LNCaP clone FGC (cell line): ENCODE measurements around the gene CCN6.
"Not testable (repeated sequence)": the region's sequence is repeated elsewhere in the genome, so short reads cannot be mapped to it uniquely, and the experiment has no call there.

Experiments
- DNase-seq: peaks from one replicate; pipeline ENCODE4 v3.0.0-alpha.2; 2011; ENCODE audit warnings: low read depth
- H3K4me3 ChIP-seq: 2 replicates; pipeline ENCODE4 v1.5.1; 2011; ENCODE audit warnings: mild to moderate bottlenecking, low read depth, low read length, control low read depth
- CTCF ChIP-seq: IDR thresholded peaks from 2 replicates; pipeline ENCODE4 v1.5.1; 2012; ENCODE audit warnings: mild to moderate bottlenecking; ENCODE audit not compliant: control insufficient read depth, insufficient read depth; ENCODE audit errors: extremely low read depth

Gene CCN6

GRCh38 chr6:112087136-112087911, 33.4 kb downstream of the CCN6 start, which contains the start of the genes FAM229B and TUBE1:
Gene FAM229B, plus strand, starts transcription at chr6:112087591. Its CDS starts 11,693 bp downstream, at chr6:112099284.
Gene TUBE1, minus strand, starts transcription at chr6:112087482. Its CDS starts 48 bp downstream, at chr6:112087434.
- peak; percentile 92 for DNase-seq
- peak within 1 kb of the TSS; percentile 84 for H3K4me3 ChIP-seq
- TF ChIP-seq CTCF, result no peak

GRCh38 chr6:112087916-112088315, 34.0 kb downstream of the CCN6 start:
- peak overlapping the region; percentile 84 for H3K4me3 ChIP-seq
- DNase-seq, result no peak
- TF ChIP-seq CTCF, result no peak

- H3K4me3 ChIP-seq, result no peak overlapping the region
- TF ChIP-seq CTCF, result no peak
- DNase-seq, result no peak
These were observed 43.0 kb downstream of the CCN6 start for GRCh38 chr6:112096901-112097300.

GRCh38 chr6:112100561-112100960, 46.7 kb downstream of the CCN6 start:
- no peak for TF ChIP-seq CTCF
- H3K4me3 ChIP-seq, result no peak overlapping the region
- no peak for DNase-seq

GRCh38 chr6:112106026-112106425, 52.1 kb downstream of the CCN6 start:
- DNase-seq, H3K4me3 ChIP-seq: not testable (repeated sequence)

- DNase-seq, result no peak
- no peak for TF ChIP-seq CTCF
- no peak overlapping the region for H3K4me3 ChIP-seq
These were observed 52.7 kb downstream of the CCN6 start for GRCh38 chr6:112106562-112106961.

GRCh38 chr6:112109262-112109661, 55.4 kb downstream of the CCN6 start:
- no peak overlapping the region for H3K4me3 ChIP-seq
- DNase-seq, result no peak
- TF ChIP-seq CTCF, result no peak
